Stimulated activated CD8-positive, alpha-beta memory T cell treated with anti-CD3 and anti-CD28 coated beads, Interleukin-7, amount 100 ng/mL, for 24 hours (primary cell): ENCODE data around the gene LMBR1.

ENCODE experiments used
- DNase-seq: peaks from one replicate; pipeline ENCODE4 v3.0.0-alpha.2; 2020; ENCODE audit warnings: low read depth

Gene LMBR1

GRCh38 chr7:156691764-156692163, 201.2 kb downstream of the LMBR1 start:
- no peak for DNase-seq

- DNase-seq: no peak
These were observed 208.3 kb downstream of the LMBR1 start for GRCh38 chr7:156684661-156685060.

GRCh38 chr7:156684251-156684650, 208.7 kb downstream of the LMBR1 start:
- no peak for DNase-seq

GRCh38 chr7:156682928-156683327, 210.1 kb downstream of the LMBR1 start:
- DNase-seq: no peak

GRCh38 chr7:156680281-156680680, 212.7 kb downstream of the LMBR1 start:
- DNase-seq: no peak

- DNase-seq: no peak
These were observed 215.5 kb downstream of the LMBR1 start for GRCh38 chr7:156677374-156678054.

- no peak for DNase-seq
These were observed 216.7 kb downstream of the LMBR1 start for GRCh38 chr7:156676263-156676662.

- no peak for DNase-seq
These were observed 217.3 kb downstream of the LMBR1 start for GRCh38 chr7:156675721-156676120.

GRCh38 chr7:156673902-156674301, 219.1 kb downstream of the LMBR1 start:
- no peak for DNase-seq

- no peak for DNase-seq
These were observed 219.5 kb downstream of the LMBR1 start for GRCh38 chr7:156673454-156673853.

GRCh38 chr7:156669035-156669828, 223.8 kb downstream of the LMBR1 start:
- no peak for DNase-seq

GRCh38 chr7:156668130-156668741, 224.7 kb downstream of the LMBR1 start:
- DNase-seq: no peak

- DNase-seq: no peak
These were observed 225.9 kb downstream of the LMBR1 start for GRCh38 chr7:156667110-156667426.

GRCh38 chr7:156666368-156667109, 226.4 kb downstream of the LMBR1 start:
- DNase-seq: no peak

- DNase-seq: no peak
These were observed 227.9 kb downstream of the LMBR1 start for GRCh38 chr7:156665101-156665500.

- DNase-seq: no peak
These were observed 230.7 kb downstream of the LMBR1 start for GRCh38 chr7:156662277-156662676.

- DNase-seq: no peak
These were observed 231.3 kb downstream of the LMBR1 start for GRCh38 chr7:156661637-156662036.

GRCh38 chr7:156659961-156660360, 233.0 kb downstream of the LMBR1 start:
- DNase-seq: no peak

GRCh38 chr7:156659203-156659602, 233.8 kb downstream of the LMBR1 start:
- DNase-seq: no peak

GRCh38 chr7:156657681-156658080, 235.3 kb downstream of the LMBR1 start:
- DNase-seq: no peak

GRCh38 chr7:156656598-156656997, 236.4 kb downstream of the LMBR1 start:
- DNase-seq: no peak

- DNase-seq: no peak
These were observed 237.0 kb downstream of the LMBR1 start for GRCh38 chr7:156655983-156656382.

GRCh38 chr7:156655251-156655650, 237.7 kb downstream of the LMBR1 start:
- no peak for DNase-seq
